DND-41 (cell line): ENCODE results near the gene CELF5.

Experiments
- EZH2 ChIP-seq: IDR thresholded peaks from 3 replicates; pipeline ENCODE4 v1.6.1; 2012; ENCODE audit warnings: borderline replicate concordance, low read depth, mild to moderate bottlenecking, moderate library complexity, low read length, inconsistent platforms; ENCODE audit not compliant: severe bottlenecking
- TF ChIP-seq, protein P1 (sequence below): IDR thresholded peaks from 2 replicates; pipeline ENCODE4 v1.5.1; 2012; ENCODE audit warnings: borderline replicate concordance, low read length, moderate library complexity, mild to moderate bottlenecking; ENCODE audit not compliant: poor library complexity, severe bottlenecking; ENCODE audit errors: extremely low read depth

- no peak for TF ChIP-seq EZH2
- TF ChIP-seq, protein P1, sequence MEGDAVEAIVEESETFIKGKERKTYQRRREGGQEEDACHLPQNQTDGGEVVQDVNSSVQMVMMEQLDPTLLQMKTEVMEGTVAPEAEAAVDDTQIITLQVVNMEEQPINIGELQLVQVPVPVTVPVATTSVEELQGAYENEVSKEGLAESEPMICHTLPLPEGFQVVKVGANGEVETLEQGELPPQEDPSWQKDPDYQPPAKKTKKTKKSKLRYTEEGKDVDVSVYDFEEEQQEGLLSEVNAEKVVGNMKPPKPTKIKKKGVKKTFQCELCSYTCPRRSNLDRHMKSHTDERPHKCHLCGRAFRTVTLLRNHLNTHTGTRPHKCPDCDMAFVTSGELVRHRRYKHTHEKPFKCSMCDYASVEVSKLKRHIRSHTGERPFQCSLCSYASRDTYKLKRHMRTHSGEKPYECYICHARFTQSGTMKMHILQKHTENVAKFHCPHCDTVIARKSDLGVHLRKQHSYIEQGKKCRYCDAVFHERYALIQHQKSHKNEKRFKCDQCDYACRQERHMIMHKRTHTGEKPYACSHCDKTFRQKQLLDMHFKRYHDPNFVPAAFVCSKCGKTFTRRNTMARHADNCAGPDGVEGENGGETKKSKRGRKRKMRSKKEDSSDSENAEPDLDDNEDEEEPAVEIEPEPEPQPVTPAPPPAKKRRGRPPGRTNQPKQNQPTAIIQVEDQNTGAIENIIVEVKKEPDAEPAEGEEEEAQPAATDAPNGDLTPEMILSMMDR = no peak
Observed at GRCh38 chr19:3190470-3190770, 34.0 kb upstream of the CELF5 start.
